ENCODE results near the gene RIC3.

GRCh38 chr11:8186429-8186828, 17.6 kb upstream of the RIC3 start:
- TF ChIP-seq, protein P1, sequence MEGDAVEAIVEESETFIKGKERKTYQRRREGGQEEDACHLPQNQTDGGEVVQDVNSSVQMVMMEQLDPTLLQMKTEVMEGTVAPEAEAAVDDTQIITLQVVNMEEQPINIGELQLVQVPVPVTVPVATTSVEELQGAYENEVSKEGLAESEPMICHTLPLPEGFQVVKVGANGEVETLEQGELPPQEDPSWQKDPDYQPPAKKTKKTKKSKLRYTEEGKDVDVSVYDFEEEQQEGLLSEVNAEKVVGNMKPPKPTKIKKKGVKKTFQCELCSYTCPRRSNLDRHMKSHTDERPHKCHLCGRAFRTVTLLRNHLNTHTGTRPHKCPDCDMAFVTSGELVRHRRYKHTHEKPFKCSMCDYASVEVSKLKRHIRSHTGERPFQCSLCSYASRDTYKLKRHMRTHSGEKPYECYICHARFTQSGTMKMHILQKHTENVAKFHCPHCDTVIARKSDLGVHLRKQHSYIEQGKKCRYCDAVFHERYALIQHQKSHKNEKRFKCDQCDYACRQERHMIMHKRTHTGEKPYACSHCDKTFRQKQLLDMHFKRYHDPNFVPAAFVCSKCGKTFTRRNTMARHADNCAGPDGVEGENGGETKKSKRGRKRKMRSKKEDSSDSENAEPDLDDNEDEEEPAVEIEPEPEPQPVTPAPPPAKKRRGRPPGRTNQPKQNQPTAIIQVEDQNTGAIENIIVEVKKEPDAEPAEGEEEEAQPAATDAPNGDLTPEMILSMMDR (IDR thresholded peaks at IDR 0.05; ENCODE audit: insufficient read depth, low read length, poor library complexity, severe bottlenecking): no peak
- no peak for TF ChIP-seq EZH2phosphoT487 (conservative IDR thresholded peaks at IDR 0.05; ENCODE audit: low read length)
